ENCODE measurements around the gene MRPL11.

The MRPL11 gene

DNA sequence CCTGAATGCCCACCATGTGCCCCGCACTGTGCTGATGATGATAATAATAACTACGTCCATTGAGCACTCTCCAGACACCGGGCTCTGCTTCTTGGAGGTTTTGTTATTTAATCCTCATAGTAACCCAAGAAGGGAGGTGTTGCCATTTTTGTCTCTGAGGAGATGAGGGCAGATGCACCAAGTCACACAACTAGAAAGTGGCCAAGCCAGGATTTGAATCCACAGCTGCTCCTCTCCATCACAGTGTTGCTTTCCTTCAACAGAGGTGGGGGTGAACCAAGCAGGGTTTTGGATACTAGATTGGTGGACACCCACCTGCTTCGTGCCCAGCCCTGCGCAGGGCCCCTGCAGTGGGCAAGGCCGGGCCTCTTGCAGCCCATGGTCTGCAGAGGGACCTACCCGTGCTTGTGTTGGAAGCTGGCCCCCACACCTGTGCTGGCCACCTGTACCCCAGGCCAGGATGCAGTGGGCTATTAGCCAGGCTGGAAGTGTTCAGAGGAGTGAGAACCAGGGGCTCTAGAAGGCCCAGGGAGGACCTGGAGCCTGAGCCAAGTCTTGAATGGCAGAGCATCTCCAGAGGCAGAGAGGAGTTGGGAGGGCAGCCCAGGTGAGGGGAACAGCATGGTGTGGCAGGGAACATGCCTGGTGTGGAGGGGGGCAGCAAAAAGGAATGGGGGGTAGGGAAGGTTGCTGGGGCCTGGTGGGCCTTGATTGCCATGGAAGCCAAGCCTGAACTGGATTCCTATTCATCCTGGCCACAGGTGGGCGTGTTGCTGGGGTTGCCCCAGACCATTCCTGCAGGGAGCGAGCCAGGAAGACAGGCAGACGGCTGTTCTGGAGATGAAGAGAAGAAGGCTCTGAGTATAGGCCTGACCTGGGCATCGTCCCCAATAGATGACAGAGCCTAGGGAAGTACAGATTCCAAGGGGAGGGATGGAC is 38.9 kb upstream of the MRPL11 start:
- TF ChIP-seq, protein P1, sequence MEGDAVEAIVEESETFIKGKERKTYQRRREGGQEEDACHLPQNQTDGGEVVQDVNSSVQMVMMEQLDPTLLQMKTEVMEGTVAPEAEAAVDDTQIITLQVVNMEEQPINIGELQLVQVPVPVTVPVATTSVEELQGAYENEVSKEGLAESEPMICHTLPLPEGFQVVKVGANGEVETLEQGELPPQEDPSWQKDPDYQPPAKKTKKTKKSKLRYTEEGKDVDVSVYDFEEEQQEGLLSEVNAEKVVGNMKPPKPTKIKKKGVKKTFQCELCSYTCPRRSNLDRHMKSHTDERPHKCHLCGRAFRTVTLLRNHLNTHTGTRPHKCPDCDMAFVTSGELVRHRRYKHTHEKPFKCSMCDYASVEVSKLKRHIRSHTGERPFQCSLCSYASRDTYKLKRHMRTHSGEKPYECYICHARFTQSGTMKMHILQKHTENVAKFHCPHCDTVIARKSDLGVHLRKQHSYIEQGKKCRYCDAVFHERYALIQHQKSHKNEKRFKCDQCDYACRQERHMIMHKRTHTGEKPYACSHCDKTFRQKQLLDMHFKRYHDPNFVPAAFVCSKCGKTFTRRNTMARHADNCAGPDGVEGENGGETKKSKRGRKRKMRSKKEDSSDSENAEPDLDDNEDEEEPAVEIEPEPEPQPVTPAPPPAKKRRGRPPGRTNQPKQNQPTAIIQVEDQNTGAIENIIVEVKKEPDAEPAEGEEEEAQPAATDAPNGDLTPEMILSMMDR (IDR thresholded peaks at IDR 0.05; ENCODE audit: low read depth, low read length), result no peak
- no peak for DNase-seq (ENCODE audit: extremely low read depth, low read depth)

DNA sequence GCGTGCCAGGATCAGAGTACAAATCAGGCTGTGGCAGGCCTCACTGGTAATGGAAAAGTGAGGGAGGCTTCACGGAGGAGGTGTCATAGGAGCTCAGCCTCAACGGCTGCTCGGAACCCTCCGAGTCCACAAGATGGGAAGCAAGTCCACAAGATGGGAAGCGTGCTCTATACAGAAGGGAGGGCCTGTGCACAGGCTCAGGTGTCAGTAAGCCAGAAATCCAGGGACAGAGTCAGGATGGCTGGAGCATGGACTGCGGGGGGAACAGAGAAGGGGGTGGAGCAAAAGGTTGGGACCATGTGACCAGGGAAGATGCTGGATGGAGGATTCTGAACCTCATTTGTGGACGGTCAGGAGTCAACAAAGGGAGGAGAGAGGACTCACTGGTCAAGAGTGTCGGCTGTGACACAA is 38.2 kb upstream of the MRPL11 start:
- TF ChIP-seq, protein P1 (IDR thresholded peaks at IDR 0.05; ENCODE audit: low read depth, low read length), result no peak
- no peak for DNase-seq (ENCODE audit: extremely low read depth, low read depth)

DNA sequence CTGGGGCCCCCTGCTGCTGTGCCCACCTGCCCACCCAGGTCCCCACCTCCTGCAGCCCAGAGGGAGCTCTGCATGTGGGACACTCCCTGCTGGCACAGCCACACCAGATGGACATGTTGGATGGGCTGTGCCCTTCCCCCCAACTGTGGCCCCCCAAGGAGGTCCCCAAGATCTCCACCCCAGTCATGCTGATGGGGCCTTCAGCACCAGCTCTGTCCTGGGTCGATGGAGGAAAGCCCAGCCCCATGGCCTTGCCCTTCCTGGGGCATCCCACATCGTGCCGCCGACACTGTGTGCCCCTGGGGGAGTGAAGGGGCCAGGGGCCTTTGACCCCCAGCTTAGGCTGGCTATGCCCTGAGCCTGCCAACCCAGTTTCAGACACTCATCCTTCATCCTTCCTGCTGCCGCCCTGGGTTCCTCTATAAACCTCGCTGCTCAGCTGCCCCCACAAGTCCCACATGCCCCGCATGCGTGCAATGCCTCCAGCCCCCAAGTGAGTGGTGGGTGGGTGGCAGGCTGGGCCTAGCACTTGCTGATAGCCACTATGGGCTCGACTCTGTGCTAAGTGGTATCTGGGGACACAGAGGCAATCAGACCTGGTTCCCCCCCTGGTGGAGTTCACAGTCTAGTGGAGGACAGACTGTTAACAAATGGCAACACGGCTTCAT is 37.7 kb upstream of the MRPL11 start:
- no peak for DNase-seq (ENCODE audit: extremely low read depth, low read depth)
- TF ChIP-seq, protein P1 (IDR thresholded peaks at IDR 0.05; ENCODE audit: low read depth, low read length), result no peak

DNA sequence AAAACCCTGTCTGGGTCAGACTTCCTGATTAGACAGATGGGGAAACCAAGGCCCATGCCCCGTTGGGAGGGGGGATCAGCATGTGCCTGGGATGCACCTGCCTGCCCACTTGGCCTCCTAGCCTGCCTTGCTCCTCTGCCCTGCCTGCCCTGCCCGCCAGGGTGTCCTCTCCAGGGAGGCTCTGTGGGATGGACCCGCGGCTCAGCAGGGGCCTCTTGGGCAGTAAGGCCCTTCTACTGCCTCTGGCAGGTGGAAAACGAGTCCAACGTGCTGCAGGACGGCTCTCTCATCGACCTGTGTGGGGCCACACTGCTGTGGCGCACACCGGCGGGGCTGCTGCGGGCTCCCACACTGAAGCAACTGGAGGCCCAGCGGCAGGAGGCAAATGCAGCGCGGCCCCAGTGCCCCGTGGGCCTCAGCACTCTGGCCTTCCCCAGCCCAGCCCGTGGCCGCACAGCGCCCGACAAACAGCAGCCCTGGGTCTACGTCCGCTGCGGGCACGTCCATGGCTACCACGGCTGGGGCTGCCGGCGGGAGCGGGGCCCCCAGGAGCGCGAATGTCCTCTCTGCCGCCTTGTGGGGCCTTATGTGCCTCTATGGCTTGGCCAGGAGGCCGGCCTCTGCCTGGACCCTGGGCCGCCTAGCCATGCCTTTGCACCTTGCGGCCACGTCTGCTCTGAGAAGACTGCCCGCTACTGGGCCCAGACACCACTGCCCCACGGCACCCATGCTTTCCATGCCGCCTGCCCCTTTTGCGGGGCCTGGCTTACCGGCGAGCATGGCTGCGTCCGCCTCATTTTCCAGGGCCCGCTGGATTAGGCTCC is 36.9 kb upstream of the MRPL11 start:
- no peak for DNase-seq (ENCODE audit: extremely low read depth, low read depth)
- TF ChIP-seq, protein P1 (IDR thresholded peaks at IDR 0.05; ENCODE audit: low read depth, low read length), result no peak

DNA sequence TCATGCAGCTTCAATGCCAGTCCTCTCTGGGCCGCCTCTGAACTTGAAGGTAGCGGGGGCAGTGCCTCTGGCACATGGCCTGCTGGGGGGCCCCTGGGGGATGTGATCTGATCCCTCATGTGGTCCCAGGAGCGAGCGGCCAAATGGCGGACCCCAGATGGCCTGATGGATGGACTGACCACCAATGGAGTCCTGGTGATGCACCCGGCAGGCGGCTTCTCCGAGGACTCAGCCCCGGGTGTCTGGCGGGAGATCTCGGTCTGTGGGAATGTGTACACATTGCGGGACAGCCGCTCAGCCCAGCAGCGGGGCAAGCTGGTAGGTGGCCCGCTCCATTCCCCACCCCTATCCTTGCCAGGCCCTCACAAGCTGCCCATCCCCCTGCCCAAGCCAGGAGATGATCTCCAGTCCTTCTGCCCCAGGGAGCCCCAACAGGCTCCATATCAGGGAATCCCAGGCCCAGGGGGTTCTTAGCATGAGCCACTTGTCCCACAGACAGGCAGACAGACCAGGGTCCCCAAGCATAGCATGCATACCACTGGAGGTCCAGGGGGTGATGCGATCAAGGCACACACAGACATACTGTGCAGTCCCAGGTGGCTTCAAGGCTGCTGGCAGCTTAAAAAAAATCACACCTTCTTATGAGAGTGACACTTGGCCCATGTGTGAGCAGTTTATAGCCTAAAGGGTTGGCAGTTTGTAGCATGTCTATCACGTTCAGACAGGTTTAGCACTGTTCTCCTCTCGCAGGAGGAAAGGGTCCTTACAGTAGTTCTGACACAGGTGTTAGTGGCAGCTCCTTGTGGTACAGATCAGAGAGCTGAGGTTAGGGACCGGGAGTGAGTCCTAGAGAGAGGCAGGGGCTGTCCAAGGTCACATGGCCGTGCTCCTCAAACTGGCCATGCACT is 35.2 kb upstream of the MRPL11 start:
- no peak for DNase-seq (ENCODE audit: extremely low read depth, low read depth)
- TF ChIP-seq, protein P1 (IDR thresholded peaks at IDR 0.05; ENCODE audit: low read depth, low read length), result no peak

DNA sequence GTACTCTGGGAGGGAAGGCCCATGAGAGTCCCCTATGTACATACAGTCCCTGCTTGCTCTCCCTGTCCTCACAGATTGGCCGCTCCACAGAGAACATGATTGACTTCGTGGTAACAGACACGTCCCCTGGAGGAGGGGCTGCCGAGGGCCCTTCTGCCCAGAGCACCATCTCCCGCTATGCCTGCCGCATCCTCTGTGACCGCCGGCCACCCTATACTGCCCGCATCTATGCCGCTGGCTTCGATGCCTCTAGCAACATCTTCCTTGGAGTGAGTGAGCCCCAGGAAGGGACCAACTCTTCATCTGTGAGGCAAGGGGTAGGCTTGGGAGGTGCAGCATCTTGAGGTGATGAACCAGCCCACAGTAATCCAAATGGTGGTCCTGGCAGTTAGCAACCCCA is 34.5 kb upstream of the MRPL11 start:
- TF ChIP-seq, protein P1 (IDR thresholded peaks at IDR 0.05; ENCODE audit: low read depth, low read length), result no peak

More for the DNA sequence above, 34.5 kb upstream of the MRPL11 start:
- DNase-seq (ENCODE audit: extremely low read depth, low read depth), result no peak
